HG03280 (cell line): ENCODE measurements around the gene TRIM31.
A peak's percentile ranks its signal among the peaks of the same experiment; 100 is the strongest.

Source experiments
- ATAC-seq: cut with Tn5 transposase; IDR thresholded peaks from one replicate; pipeline ENCODE4 v1.9.1; 2021; ENCODE audit warnings: mild to moderate bottlenecking, moderate library complexity; ENCODE audit not compliant: unreplicated experiment

Gene TRIM31

DNA sequence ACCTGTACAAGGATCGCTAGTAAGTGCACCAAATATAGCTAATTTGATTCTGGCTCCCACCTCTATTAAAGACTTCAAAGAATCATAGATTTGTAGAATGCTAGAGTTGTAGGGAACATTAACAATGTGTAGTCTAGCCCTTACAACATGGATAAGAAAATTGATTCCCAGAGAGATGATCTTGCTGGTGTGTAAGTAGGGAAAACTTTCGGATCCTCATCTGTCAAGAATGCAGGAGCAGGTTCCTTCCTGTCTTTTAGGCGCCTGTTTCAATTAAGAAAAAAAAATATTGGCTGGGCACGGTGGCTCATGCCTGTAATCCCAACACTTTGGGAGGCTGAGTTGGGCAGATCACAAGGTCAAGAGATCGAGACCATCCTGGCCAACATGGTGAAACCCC lies 25.0 kb downstream of the TRIM31 start:
- ATAC-seq = no peak

DNA sequence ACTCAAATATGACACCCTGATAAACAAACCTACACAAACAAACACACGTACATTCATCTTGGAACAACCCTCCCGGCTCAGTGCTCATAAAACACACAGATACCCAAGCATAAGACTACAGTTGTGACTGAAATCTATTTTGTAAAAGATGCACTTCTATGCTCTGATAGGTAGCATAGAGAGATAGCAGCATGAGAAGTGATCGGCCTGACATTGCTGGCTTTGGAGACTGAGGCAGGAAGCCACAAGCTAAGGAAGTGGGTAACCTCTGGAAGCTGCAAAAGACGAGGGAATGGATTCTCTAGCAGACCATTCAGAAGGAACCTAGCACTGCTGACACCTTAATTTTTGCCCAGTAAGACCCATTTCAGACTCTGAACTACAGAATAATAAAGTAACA lies 35.7 kb downstream of the TRIM31 start:
- ATAC-seq = no peak

DNA sequence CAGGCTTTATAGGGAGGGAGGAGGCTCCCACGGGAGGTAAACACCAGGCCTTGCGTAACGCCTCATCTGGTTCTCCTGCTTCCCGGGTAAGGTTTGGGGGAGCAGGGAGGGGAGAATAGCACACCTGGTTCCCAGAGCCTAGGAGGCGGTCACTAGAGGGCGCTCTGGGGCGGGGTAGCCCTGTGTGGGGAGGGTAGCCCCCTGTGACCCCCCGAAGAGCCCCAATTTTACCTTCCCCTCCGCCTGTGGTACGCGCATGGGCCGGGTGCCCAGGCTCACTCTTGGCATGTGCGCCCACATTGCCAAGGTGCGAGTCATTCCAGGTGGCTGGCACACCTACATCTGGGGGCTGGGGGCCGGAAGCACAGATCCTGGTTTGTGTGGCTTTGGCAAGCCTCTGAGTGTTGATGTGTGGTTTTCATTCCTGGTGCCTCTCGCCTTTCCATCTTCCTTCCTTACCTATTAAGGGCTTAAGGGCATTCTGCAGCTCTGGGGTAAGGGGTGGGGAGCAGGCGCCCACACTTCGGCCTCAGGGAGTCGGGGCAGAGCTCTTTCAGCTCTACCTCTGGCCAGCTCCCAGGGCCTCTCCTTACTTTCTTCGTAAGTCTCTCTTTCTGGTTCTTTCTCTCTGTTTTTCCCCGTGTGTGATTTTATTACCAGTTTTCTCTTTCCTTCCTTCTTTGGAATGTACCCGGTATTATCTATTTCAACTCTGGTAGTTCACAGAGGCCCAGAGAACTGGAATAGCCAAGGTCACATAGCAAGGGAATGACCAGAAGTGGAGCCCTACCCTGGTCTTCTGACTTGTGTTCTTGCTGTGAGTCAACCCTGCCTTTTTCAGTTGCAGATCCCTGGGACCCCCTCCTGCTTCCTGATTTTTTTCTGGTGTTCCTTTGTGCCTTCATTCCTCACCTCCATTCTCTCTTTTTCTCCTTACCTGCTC lies 36.8 kb downstream of the TRIM31 start:
- ATAC-seq = no peak

DNA sequence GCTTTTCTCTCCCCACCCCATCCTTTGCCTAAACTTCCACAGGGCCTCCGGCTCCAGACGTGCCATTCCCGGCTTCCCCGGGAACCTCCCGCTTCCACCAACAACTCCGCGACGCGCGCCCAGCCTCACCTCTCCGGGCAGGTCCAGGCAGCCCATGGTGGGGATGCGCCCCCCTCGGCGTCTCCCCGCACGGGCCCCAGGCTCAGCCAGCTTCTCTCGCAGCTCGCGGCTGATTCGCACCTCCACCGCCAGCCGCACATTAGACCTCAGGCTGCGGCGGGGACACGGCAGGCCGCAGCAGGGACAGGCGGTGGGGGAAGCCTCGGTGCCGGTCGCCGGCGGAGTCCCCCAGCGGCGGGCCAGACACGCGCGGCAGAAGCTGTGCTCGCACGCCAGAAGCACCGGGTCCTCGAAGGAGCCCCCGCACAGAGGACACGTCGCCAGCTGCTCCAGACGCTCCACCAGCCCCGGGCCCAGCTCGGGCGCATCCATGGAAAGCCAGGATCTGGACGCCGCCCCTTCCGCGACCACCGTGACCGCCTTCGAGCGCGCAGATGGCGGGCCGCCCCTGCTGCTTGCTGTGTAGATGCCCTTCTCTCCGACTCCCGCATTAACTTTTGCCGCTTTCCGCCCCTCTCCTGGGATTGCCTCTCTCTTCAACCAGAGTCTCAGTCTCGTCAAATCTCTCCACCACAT lies 37.6 kb downstream of the TRIM31 start, which contains the start of gene RNF39:
Gene RNF39 (minus strand): TSS at position 676 of the 696 bp plus-strand sequence. CDS start 184 bp downstream, at position 492.
- ATAC-seq = no peak

DNA sequence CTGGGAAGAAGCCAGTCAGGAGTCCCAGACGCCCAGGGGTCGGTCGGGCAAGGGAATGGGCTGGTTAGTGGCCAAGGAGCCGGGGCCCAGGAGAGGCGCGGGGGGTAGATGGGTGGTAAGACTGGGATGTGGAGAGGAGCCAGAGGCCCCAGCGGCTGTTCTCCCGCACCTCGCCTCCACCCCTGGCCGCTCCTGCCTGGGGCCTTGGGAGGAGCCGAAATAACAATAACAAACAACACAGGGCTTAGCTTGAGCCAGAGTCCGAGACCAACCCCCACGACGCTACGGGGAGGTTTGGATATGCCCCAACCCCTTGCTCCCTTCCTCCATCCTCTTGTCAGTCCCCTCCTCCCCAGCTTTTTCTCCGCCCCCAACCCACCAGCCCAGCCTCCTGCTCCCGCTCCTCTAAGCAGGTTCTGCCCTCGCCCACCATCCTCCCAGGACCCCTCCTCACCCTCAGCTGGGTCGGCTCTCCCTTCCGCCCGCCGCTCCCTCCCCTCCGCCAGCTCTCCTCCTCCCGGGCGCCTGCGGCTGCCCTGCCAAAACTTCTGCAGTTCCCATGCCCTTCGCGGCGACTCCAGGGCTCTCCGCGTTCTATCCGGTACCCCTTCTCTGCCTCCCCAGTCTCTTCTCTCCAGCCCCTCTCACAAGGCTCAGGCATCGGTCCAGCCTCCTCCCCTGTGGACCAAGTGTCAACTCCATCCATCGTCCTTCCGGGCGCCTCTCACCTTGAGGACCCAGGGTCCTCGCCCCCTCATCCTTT lies 38.4 kb downstream of the TRIM31 start:
- no peak for ATAC-seq

DNA sequence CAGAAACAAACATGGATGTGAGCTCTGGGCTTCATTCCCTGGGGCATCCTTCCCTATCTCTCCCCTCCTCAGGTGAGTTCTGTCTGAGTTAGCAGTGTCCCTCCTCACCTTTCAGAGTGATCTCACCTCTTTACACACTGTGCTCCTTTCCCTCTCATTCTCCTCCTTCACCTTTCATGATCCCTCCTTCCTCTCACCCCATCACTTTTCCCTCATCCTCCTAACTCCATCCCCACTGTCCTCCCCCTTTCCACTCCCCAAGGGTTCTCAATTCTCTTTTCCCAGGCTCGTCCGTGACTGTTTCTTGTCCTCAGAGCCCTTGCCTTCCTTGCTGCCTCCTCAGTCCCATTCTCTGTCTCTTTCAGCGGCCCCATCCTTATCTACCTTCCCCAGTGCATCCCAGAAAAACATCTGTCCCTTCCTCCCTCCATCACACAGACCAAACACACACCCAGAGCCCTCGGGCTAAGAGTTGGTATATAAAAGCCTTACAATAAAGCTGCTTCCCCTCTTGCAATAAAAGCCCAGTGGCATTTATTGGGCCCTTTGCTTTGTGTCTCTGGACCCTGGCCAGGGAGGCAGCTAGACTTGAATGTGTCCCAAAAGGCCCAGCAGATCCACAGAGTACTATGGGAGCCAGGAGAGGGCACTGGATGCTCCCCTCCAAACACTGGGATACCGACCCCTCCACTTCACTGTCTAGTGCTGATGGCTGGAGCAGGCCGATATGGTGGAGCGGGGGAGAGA lies 39.2 kb downstream of the TRIM31 start:
- no peak for ATAC-seq

DNA sequence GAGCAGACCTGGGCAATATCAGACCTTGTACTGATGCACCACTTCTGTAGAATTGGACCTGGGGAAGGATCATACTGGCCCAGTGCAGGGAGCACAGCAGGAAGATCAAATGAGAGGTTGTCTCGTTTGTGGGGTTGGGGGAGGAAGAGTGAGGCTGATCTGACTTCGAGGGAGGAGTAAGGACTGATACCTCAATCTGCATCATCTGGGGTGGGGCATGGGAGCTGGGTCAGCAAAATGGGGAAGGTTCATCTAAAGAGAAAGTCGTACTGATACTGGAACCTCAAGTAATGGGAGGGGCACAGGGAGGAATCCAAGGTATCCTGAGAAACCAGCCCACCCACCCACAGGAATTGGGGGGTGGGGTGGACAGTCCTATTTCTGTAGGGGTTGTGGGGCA lies 41.0 kb downstream of the TRIM31 start:
- ATAC-seq = no peak

DNA sequence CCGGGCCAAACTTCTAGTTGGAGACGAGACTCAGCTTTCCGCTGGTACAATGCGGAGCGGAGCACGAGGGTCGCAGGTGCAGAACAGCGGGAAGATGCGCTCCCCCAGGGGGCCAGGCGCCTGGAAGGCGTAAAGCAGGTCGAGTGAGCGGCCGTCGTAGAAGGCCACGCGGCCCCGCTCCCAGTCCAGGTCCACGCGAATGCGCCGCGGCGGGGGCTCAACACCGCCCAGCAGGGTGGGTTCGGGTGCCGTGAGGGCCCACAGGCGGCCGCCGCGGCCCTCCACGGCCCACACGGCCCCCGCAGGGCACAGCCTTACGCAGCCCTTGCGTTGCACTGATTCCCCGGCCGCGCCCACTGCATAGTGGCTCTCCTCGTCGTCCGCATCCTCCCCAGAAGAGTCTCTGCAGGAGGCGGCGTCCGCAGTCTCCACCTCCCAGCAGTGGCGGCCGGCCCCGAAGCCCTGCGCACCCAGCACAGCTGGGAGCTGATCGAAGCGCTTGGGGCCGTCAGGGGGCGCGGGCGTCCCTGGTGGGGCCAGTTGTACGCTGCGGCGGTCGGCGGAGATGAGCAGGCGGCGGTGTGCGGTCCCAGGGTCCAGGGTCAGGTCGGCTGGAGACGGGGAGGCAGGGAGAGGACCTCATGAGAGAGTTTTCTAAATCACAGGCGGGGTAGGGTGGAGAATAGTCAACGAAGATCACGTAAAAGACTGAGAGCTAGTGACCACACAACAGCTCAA lies 41.6 kb downstream of the TRIM31 start:
- ATAC-seq = no peak

DNA sequence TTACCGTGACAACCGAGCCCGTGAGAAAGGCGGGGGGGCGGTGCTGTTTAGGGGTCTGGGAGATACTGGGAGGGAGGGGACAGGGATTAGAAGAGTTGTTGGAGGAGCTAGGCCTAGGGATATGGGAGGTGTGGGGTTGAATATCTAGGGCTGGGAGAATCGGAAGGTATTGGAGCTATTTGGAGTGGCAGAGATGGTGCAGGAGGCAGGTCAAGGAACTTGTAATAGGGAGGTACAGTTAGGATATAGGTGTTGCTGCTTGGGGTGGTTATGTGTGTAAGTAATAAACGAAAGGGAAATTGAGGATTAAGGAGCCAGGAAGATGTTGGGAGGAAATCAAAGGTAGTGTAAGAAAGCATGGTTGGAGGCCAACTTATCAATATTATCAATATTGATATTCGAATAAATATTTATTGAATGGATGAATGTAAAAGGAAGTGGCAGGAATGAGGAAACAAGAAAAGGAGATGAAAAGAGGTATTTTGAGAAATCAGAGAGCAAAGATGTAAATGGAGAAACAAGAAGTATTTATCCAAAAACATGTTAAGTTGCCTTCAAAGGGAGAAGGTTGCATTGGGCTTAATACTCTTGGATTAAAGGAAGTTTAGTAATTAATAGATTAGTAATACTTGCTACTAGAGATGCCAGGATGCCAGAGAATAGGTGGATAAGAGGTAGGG lies 45.3 kb downstream of the TRIM31 start:
- no peak for ATAC-seq

- ATAC-seq = peak; percentile 95
Measured at GRCh38 chr6:30066577-30067459, 46.1 kb downstream of the TRIM31 start, which contains the start of gene PPP1R11. Gene PPP1R11, plus strand, starts transcription at chr6:30067198. Its CDS starts 213 bp downstream, at chr6:30067411.

GRCh38 chr6:30066082-30066481 lies 46.8 kb downstream of the TRIM31 start:
- ATAC-seq = no peak

DNA sequence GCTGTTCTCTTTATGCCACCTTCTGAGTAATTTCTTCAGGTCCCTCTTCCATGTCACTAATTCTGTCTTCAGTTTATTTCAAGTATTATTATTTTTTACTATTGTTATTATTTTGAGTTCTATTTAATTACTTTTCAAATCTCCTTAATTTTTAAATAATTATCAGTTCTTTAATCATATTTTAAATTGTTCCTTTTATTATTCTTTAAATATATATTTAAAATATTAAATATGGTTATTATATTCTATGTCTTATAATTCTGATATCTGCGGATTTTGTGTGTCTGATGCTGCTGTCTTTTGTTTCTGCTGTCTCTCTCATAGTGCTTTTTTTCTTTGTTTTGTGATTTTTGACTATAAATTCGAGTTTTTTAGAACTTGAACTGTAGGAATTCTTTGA lies 49.6 kb downstream of the TRIM31 start:
- no peak for ATAC-seq

GRCh38 chr6:30062471-30063178 lies 50.3 kb downstream of the TRIM31 start:
- ATAC-seq = no peak

- ATAC-seq = no peak
Measured at GRCh38 chr6:30061858-30062458, 50.9 kb downstream of the TRIM31 start.

DNA sequence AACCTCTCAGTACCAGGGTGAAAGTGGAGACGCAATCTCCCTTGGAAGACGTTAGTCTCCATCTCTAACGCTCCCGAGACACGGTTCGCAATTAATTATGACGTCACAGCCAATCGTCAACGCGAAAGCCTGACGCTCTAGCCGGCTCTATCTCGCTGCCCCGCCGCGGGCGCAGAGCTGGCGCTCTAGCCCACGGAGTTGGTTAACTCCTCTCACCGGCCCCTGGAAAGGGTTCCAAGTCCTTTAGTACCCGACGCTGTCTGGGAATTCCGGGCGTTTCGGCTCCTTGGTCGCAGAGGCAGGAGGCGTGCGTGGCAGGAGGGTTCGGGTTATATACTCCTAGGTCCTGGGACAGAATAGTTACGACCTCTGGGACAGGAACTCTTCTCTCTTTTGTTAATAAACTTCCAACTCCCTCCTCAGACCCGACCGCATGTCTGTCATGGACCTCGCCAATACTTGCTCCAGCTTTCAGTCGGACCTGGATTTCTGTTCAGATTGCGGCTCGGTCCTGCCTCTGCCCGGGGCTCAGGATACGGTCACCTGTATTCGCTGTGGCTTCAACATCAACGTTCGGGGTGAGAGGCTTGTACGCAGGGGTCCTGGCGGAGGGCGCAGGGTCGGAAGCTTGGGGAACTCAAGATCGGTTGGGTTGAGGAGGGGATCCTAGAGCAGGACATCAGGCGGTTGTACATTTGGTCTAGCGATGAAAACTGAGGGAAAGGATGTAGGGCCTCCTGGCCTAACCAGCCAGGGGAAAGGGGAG lies 51.6 kb downstream of the TRIM31 start, which contains the start of gene POLR1H:
Gene POLR1H (plus strand): TSS at position 174 of the 766 bp plus-strand sequence. CDS start 260 bp downstream, at position 434.
- peak; percentile 95 for ATAC-seq

GRCh38 chr6:30060606-30061091 lies 52.2 kb downstream of the TRIM31 start:
- ATAC-seq = peak; percentile 17
